ENCODE results near the gene STX16.

STX16 gene

GRCh38 chr20:58699623-58700107 lies 48.6 kb downstream of the STX16 start:
- no peak for DNase-seq

GRCh38 chr20:58700121-58700821 lies 49.2 kb downstream of the STX16 start:
- DNase-seq, result no peak

- no peak for DNase-seq
Observed at GRCh38 chr20:58700823-58701222, 49.7 kb downstream of the STX16 start.

- DNase-seq, result no peak
Observed at GRCh38 chr20:58701431-58702160, 50.5 kb downstream of the STX16 start.

GRCh38 chr20:58702161-58702510 lies 51.1 kb downstream of the STX16 start:
- no peak for DNase-seq

- peak in 1 of 2 donors; percentile 7 for DNase-seq
Observed at GRCh38 chr20:58702859-58703648, 52.0 kb downstream of the STX16 start.

GRCh38 chr20:58703765-58704371 lies 52.8 kb downstream of the STX16 start:
- no peak for DNase-seq

GRCh38 chr20:58705208-58705926 lies 54.3 kb downstream of the STX16 start:
- DNase-seq, result no peak

GRCh38 chr20:58706150-58706892 lies 55.2 kb downstream of the STX16 start:
- no peak for DNase-seq

GRCh38 chr20:58706975-58707681 lies 56.0 kb downstream of the STX16 start:
- DNase-seq, result no peak

GRCh38 chr20:58707770-58708169 lies 56.7 kb downstream of the STX16 start:
- no peak for DNase-seq

- DNase-seq, result no peak
Observed at GRCh38 chr20:58708246-58708931, 57.3 kb downstream of the STX16 start.

- no peak for DNase-seq
Observed at GRCh38 chr20:58709013-58709702, 58.1 kb downstream of the STX16 start.

GRCh38 chr20:58709703-58710039 lies 58.6 kb downstream of the STX16 start:
- DNase-seq, result no peak

- DNase-seq, result no peak
Observed at GRCh38 chr20:58710481-58711265, 59.6 kb downstream of the STX16 start.

- DNase-seq, result no peak
Observed at GRCh38 chr20:58711266-58712051, 60.4 kb downstream of the STX16 start.

- DNase-seq, result no peak
Observed at GRCh38 chr20:58712151-58712791, 61.2 kb downstream of the STX16 start.
